Immature natural killer cell (primary cell): ENCODE data around the gene CARD6. TPM values are rescaled to one million over a fixed set of nuclear protein-coding genes. Genes with fewer than 3 reads are reported as not detected.

ENCODE experiments used
- polyA plus RNA-seq, 3 donors: library from polyadenylated mRNA; unstranded; fragments of 300-500 nt; fragmentation: Illumina TruSeq; gene quantifications; one replicate each; pipeline ENCODE4 v1.2.3, GENCODE V29; 2021

Gene CARD6
- polyA plus RNA-seq, 3 donors from 2014 or later: 1.5 to 4.5 (median 1.9) TPM

Other genes starting within 250 kb of the CARD6 start
- gene PTGER4, start 161.5 kb upstream of the CARD6 start, polyA plus RNA-seq: 100 to 1,000 TPM in 1 of 3 donors, 10 to 100 TPM in 2; 43.5 to 111 (median 70.3) TPM
- 10 to 100 TPM; 10.5 to 18.1 (median 11.2) TPM for gene TTC33, start 85.4 kb upstream of the CARD6 start, polyA plus RNA-seq
- 10 to 100 TPM; 32.5 to 54.3 (median 39.8) TPM for gene PRKAA1, start 43.0 kb upstream of the CARD6 start, polyA plus RNA-seq
- 1,000 to 10,000 TPM in 2 of 3 donors, 100 to 1,000 TPM in 1; 415 to 1,331 (median 1,143) TPM for gene RPL37, start 6.1 kb upstream of the CARD6 start, polyA plus RNA-seq
- gene C7, start 68.1 kb downstream of the CARD6 start, polyA plus RNA-seq: not detected
- not detected for gene MROH2B, start 230.0 kb downstream of the CARD6 start, polyA plus RNA-seq